Kidney epithelial cell (primary cell): Measurements from ENCODE around the gene TRIM38. TPM values are rescaled to one million over a fixed set of nuclear protein-coding genes. Genes with fewer than 3 reads are reported as not detected.

Source experiments
- DNase-seq: peaks from one replicate; pipeline ENCODE4 v3.0.0-alpha.2; 2010; ENCODE audit warnings: low read depth
- H3K27me3 ChIP-seq: 2 replicates; pipeline ENCODE4 v1.6.0; 2011; ENCODE audit warnings: low read length; ENCODE audit not compliant: control insufficient read depth, insufficient read depth
- H3K36me3 ChIP-seq: 2 replicates; pipeline ENCODE4 v1.5.1; 2011; ENCODE audit warnings: low read length; ENCODE audit not compliant: control insufficient read depth, insufficient read depth
- H3K4me3 ChIP-seq: 2 replicates; pipeline ENCODE4 v1.5.1; 2011; ENCODE audit warnings: low read depth, mild to moderate bottlenecking, control low read depth, low read length
- CTCF ChIP-seq: IDR thresholded peaks from 2 replicates; pipeline ENCODE4 v1.5.1; 2011; ENCODE audit warnings: mild to moderate bottlenecking, moderate library complexity, low read length, control low read depth, inconsistent platforms; ENCODE audit not compliant: insufficient read depth, poor library complexity, severe bottlenecking
- total RNA-seq: library from RNA; depleted of rRNA; stranded (reverse); fragments of >200 nt; gene quantifications from 2 replicates; pipeline ENCODE4 v1.2.3, GENCODE V29; 2015

The TRIM38 gene
- total RNA-seq, 1 donor from 2014 or later, result 4.5 TPM

GRCh38 chr6:25953733-25954132 is 8.9 kb upstream of the TRIM38 start:
- no peak for DNase-seq
- TF ChIP-seq CTCF, result no peak
- H3K27me3 ChIP-seq, result no peaks in the 10 kb centered on the region
- H3K36me3 ChIP-seq, result no peaks in the 10 kb centered on the region
- no peak overlapping the region for H3K4me3 ChIP-seq

GRCh38 chr6:25954756-25955155 is 7.8 kb upstream of the TRIM38 start:
- no peak overlapping the region for H3K4me3 ChIP-seq
- no peak for DNase-seq
- no peaks in the 10 kb centered on the region for H3K27me3 ChIP-seq
- TF ChIP-seq CTCF, result no peak
- no peaks in the 10 kb centered on the region for H3K36me3 ChIP-seq

GRCh38 chr6:25956226-25956625 is 6.4 kb upstream of the TRIM38 start:
- DNase-seq, result no peak
- TF ChIP-seq CTCF, result no peak
- H3K27me3 ChIP-seq, result no peaks in the 10 kb centered on the region
- H3K36me3 ChIP-seq, result no peaks in the 10 kb centered on the region
- no peak overlapping the region for H3K4me3 ChIP-seq

GRCh38 chr6:25958700-25959162 is 3.9 kb upstream of the TRIM38 start:
- H3K27me3 ChIP-seq, result no peaks in the 10 kb centered on the region
- no peak for DNase-seq
- no peak overlapping the region for H3K4me3 ChIP-seq
- no peaks in the 10 kb centered on the region for H3K36me3 ChIP-seq
- TF ChIP-seq CTCF, result no peak

- Histone ChIP-seq H3K36me3 (no peaks in the 10 kb centered on the region), H3K4me3 (no peak overlapping the region), H3K27me3 (no peaks in the 10 kb centered on the region)
- TF ChIP-seq CTCF, result no peak
- no peak for DNase-seq
These were observed 2.6 kb upstream of the TRIM38 start for GRCh38 chr6:25959890-25960536.

- Histone ChIP-seq H3K36me3 (no peaks in the 10 kb centered on the region), H3K4me3 (no peak overlapping the region), H3K27me3 (no peaks in the 10 kb centered on the region)
- DNase-seq, result no peak
- TF ChIP-seq CTCF, result no peak
These were observed 1.9 kb upstream of the TRIM38 start for GRCh38 chr6:25960734-25961133.
